Left ventricle myocardium inferior (tissue), 1 donor: ENCODE data around the gene PPP1R16B. TPM values are rescaled to one million over a fixed set of nuclear protein-coding genes. Genes with fewer than 3 reads are reported as not detected.

Experiments used
- DNase-seq: peaks from one replicate; pipeline ENCODE4 v3.0.0-alpha.2; 2020
- H3K27ac ChIP-seq: fragments of 200-600 bp; replicated peaks from 2 replicates; pipeline ENCODE4 v1.8.0; 2021
- H3K27me3 ChIP-seq: fragments of 200-600 bp; 2 replicates; pipeline ENCODE4 v1.8.0; 2021; ENCODE audit warnings: low read depth
- H3K36me3 ChIP-seq: fragments of 200-600 bp; 2 replicates; pipeline ENCODE4 v1.8.0; 2021
- H3K4me1 ChIP-seq: fragments of 200-600 bp; 2 replicates; pipeline ENCODE4 v1.8.0; 2021
- H3K4me3 ChIP-seq: fragments of 200-600 bp; 2 replicates; pipeline ENCODE4 v1.8.0; 2021; ENCODE audit warnings: mild to moderate bottlenecking, moderate library complexity
- H3K9me3 ChIP-seq: fragments of 200-600 bp; replicated peaks from 2 replicates; pipeline ENCODE4 v1.8.0; 2021
- CTCF ChIP-seq: fragments of 200-600 bp; IDR thresholded peaks from 2 replicates; pipeline ENCODE4 v1.8.0; 2021; ENCODE audit warnings: antibody characterized with exemption, mild to moderate bottlenecking, borderline replicate concordance
- intact Hi-C: fragments of 100-400 bp; cut with micrococcal nuclease; formaldehyde crosslinking; loops from one replicate; pipeline ENCODE4 v1.11.0; 2022
- total RNA-seq: library from RNA; stranded (reverse); fragmentation: NEBNext Ultra II Directional; extraction: Animal tissue kit (Norgen Biotek cat#: 25700); gene quantifications from one replicate; pipeline ENCODE4 v1.2.1, GENCODE V29; 2021
- donor health status: DM: no; HTN: yes; CAD: no; lungs with severe emphysema.

The PPP1R16B gene
- total RNA-seq, 1 donor from 2014 or later: 6.3 TPM

GRCh38 chr20:38763616-38764015 lies 41.9 kb upstream of the PPP1R16B start:
- no peak for DNase-seq
- Histone ChIP-seq H3K27ac (no peak overlapping the region), H3K4me3 (no peak overlapping the region), H3K36me3 (peaks cover 96% of the 10 kb centered on the region), H3K9me3 (no peaks in the 10 kb centered on the region), H3K27me3 (no peaks in the 10 kb centered on the region), H3K4me1 (no peaks in the 10 kb centered on the region)
- TF ChIP-seq CTCF: no peak
- intact Hi-C loops: no loop called here

DNA sequence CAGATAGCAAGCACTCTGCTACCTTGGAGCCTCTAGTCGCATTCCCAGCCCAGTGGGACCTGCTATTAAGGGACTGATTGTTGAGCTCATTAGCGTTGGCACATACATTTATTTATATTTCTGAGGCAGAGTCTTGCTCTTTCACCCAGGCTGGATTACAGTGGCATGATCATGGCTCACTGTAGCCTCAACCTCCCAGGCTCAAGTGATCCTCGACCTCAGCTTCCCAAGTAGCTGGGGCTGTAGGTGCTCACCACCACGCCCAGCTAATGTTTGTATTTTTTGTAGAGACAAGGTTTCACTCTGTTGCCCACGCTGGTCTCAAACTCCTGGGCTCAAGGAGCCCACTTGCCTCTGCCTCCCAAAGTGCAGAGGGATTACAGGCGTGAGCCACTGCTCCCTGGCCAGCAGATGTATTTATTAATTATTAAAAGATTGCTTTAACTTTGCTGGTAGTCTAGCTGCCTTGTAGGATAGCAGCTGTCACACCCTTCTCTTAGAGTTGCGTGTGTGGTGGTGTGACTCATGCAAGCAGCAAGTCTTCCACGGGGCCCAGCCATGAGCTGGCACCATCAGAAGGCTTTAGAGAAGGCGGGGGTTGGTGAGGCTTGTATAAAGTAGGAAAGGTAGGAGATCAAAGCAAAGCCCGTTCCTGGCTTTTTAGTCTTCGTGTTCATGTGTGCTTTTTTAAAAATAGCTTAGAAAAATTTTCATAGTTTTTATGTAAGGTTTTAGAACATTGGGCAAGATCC lies 40.8 kb upstream of the PPP1R16B start:
- no peak for DNase-seq
- Histone ChIP-seq H3K4me1 (no peaks in the 10 kb centered on the region), H3K27ac (no peak overlapping the region), H3K36me3 (peaks cover 96% of the 10 kb centered on the region), H3K9me3 (no peaks in the 10 kb centered on the region), H3K27me3 (no peaks in the 10 kb centered on the region), H3K4me3 (no peak overlapping the region)
- intact Hi-C loops: no loop called here
- no peak for TF ChIP-seq CTCF

GRCh38 chr20:38766071-38766470 lies 39.4 kb upstream of the PPP1R16B start:
- Histone ChIP-seq H3K9me3 (no peaks in the 10 kb centered on the region), H3K4me1 (no peaks in the 10 kb centered on the region), H3K27ac (no peak overlapping the region), H3K36me3 (peaks cover 93% of the 10 kb centered on the region), H3K4me3 (no peak overlapping the region), H3K27me3 (no peaks in the 10 kb centered on the region)
- TF ChIP-seq CTCF: no peak
- intact Hi-C loops: no loop called here
- DNase-seq: no peak

DNA sequence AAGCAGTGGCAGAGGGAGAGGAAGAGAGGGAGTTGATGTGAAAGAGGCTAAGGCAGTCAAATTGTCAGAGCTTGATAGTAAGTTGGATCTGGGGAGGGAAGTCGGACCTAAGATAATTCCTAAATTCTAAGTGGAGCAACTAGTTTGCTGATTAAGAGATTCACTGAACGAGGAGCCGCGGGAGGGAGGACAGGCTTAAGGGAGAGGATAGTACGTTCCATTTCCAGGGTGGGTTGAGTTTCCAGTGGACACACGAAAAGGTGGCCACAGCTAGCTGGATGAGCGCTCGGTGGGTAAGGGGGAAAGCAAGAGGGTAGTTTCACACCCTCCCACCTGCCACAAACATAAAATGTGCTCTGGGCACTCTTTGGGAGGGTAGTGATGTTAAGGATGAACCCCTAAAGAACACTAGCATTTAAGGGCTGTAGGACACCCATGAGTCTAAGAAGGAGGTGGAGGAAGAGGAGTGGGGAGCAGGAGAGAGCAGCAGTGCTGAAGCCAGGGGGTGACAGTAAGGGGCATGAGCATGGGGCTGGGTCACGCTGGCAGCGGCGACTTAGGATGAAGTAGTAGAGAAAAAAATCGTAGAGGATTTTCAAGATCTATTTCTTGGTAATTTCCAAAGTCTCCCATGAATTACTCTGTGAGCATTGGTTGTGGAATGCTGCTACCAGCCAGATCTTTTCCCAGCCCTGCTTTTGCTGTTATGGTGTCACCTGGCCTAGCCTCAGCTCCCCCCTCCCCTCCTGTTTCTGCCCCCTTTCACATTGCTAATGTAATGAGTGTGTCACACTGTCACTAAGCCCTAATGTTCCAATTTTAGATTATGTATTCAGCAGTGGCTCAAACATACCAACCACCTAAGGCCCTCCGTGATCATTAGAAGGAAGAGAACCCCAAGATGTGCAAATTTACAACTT lies 35.9 kb upstream of the PPP1R16B start:
- H3K27ac ChIP-seq: no peak overlapping the region
- DNase-seq: no peak
- no peak for TF ChIP-seq CTCF
- intact Hi-C loops: no loop called here
- H3K36me3 ChIP-seq: peaks cover 95% of the 10 kb centered on the region
- H3K9me3 ChIP-seq: no peaks in the 10 kb centered on the region
- H3K27me3 ChIP-seq: no peaks in the 10 kb centered on the region
- H3K4me3 ChIP-seq: no peak overlapping the region
- no peaks in the 10 kb centered on the region for H3K4me1 ChIP-seq

DNA sequence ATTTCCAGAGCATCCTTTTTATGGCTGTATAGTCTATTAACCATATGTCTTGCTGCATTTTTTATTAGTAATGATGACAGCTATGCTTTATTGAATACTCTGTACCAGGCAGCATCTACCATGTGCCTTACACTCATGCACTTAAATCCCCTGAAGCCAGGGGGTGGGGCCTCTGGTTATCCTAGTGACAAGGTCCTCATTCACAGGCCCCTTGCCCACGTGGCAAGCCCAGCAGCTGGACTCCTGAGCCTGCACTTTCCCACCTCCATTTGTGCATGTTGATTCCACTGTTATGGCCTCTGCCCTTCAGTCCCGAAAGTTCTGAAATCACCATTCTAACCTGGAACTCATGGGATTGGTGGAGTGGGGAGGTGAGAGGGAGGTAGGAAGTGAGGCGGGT lies 35.0 kb upstream of the PPP1R16B start:
- Histone ChIP-seq H3K27me3 (no peaks in the 10 kb centered on the region), H3K27ac (no peak overlapping the region), H3K4me3 (no peak overlapping the region), H3K36me3 (peaks cover 92% of the 10 kb centered on the region), H3K9me3 (no peaks in the 10 kb centered on the region), H3K4me1 (no peaks in the 10 kb centered on the region)
- DNase-seq: no peak
- intact Hi-C loops: no loop called here
- TF ChIP-seq CTCF: no peak
